ENCODE measurements around the gene PRRG4. TPM values are rescaled to one million over a fixed set of nuclear protein-coding genes. Genes with fewer than 3 reads are reported as not detected.
"Not testable (repeated sequence)": the region's sequence is repeated elsewhere in the genome, so short reads cannot be mapped to it uniquely, and the experiment has no call there.

The PRRG4 gene
- total RNA-seq, 2 donors from 2014 or later, result 1.4 to 2.7 TPM

- Histone ChIP-seq H3K27ac (no peak overlapping the region), H3K9me3 (no peaks in the 10 kb centered on the region), H3K27me3 (no peaks in the 10 kb centered on the region), H3K36me3 (no peaks in the 10 kb centered on the region), H3K4me3 (no peak overlapping the region), H3K4me1 (no peaks in the 10 kb centered on the region)
- TF ChIP-seq CTCF (IDR thresholded peaks at IDR 0.05), result no peak
- no peak for DNase-seq (ENCODE audit: low spot score)
Observed at GRCh38 chr11:32817181-32817851, 12.4 kb upstream of the PRRG4 start.

DNA sequence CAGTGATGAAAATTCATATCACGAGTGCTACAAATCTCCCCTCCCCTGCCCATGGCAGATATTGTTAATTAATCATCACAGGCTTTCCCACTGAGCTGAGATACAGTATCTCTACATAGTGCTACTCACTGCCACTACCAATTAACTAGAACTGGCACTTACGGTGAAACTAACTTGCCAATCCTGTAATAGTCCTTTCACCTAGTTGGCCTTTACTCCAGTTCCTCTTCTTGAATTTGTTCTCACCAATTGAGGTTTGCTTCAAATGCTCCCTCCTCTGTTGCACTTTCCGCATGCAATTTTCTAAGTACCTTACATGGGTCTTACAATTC lies 11.9 kb upstream of the PRRG4 start:
- no peak for DNase-seq (ENCODE audit: low spot score)
- TF ChIP-seq CTCF (IDR thresholded peaks at IDR 0.05), result no peak
- Histone ChIP-seq H3K27me3 (no peaks in the 10 kb centered on the region), H3K36me3 (no peaks in the 10 kb centered on the region), H3K9me3 (no peaks in the 10 kb centered on the region), H3K4me3 (no peak overlapping the region), H3K27ac (no peak overlapping the region), H3K4me1 (no peaks in the 10 kb centered on the region)

- no peak for TF ChIP-seq CTCF (IDR thresholded peaks at IDR 0.05)
- H3K27me3 ChIP-seq, result no peaks in the 10 kb centered on the region
- no peak for DNase-seq (ENCODE audit: low spot score)
- no peaks in the 10 kb centered on the region for H3K36me3 ChIP-seq
- H3K27ac ChIP-seq, result no peak overlapping the region
- no peak overlapping the region for H3K4me3 ChIP-seq
- peaks cover 0 to 5% of the 10 kb centered on the region in 2 donors for H3K9me3 ChIP-seq
- no peaks in the 10 kb centered on the region for H3K4me1 ChIP-seq
Observed at GRCh38 chr11:32819187-32819586, 10.5 kb upstream of the PRRG4 start.

DNA sequence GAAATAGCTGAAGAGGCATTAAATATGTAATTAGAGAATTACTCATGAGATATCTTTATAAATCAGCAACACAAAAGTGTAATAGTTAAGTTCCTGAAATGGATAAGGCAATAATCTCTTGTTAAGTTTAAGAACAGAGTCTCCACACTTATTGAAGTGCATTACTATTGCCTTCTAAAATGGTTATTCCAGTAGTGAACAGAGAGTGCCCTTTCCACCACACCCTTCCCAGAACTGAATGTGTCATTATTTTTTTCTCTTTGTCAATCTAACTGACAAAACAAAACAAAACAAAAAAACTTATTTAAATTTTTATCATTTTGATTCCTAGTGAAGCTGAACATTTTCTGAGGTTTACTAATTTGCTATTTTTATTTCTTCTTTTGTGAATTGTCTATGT lies 9.2 kb upstream of the PRRG4 start:
- no peak for TF ChIP-seq CTCF (IDR thresholded peaks at IDR 0.05)
- H3K27me3 ChIP-seq, result no peaks in the 10 kb centered on the region
- no peak for DNase-seq (ENCODE audit: low spot score)
- no peak overlapping the region for H3K4me3 ChIP-seq
- no peaks in the 10 kb centered on the region for H3K4me1 ChIP-seq
- no peak overlapping the region for H3K27ac ChIP-seq
- H3K9me3 ChIP-seq, result peaks cover 0 to 5% of the 10 kb centered on the region in 2 donors
- H3K36me3 ChIP-seq, result no peaks in the 10 kb centered on the region

DNA sequence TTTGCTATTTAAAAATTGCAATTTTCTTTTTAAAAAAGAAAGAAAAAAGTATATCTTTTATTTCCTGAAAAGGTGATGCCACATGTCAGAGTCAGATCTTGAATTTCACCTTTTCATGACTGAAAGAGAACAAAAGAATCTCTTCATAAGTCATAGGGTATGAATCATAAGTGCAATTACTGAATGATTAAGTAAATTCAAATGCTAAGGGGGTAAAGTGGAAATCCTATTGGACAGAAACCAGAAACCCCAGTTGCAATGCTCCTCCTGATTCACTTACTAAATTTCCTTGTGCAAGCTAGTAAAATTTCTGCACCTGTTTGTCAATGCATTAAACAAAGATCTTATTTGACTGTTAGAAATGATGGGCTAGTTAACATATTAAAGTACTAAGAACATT lies 8.2 kb upstream of the PRRG4 start:
- no peaks in the 10 kb centered on the region for H3K27me3 ChIP-seq
- H3K27ac ChIP-seq, result no peak overlapping the region
- H3K4me1 ChIP-seq, result no peaks in the 10 kb centered on the region
- H3K9me3 ChIP-seq, result peaks cover 0 to 5% of the 10 kb centered on the region in 2 donors
- DNase-seq (ENCODE audit: low spot score), result no peak
- TF ChIP-seq CTCF (IDR thresholded peaks at IDR 0.05), result no peak
- no peaks in the 10 kb centered on the region for H3K36me3 ChIP-seq
- H3K4me3 ChIP-seq, result no peak overlapping the region

- no peaks in the 10 kb centered on the region for H3K36me3 ChIP-seq
- no peaks in the 10 kb centered on the region for H3K27me3 ChIP-seq
- H3K9me3 ChIP-seq, result peaks cover 0 to 5% of the 10 kb centered on the region in 2 donors
- no peak overlapping the region for H3K27ac ChIP-seq
- H3K4me3 ChIP-seq, result no peak overlapping the region
- no peak for DNase-seq (ENCODE audit: low spot score)
- no peaks in the 10 kb centered on the region for H3K4me1 ChIP-seq
- TF ChIP-seq CTCF (IDR thresholded peaks at IDR 0.05), result no peak
Observed at GRCh38 chr11:32821917-32822560, 7.7 kb upstream of the PRRG4 start.

DNA sequence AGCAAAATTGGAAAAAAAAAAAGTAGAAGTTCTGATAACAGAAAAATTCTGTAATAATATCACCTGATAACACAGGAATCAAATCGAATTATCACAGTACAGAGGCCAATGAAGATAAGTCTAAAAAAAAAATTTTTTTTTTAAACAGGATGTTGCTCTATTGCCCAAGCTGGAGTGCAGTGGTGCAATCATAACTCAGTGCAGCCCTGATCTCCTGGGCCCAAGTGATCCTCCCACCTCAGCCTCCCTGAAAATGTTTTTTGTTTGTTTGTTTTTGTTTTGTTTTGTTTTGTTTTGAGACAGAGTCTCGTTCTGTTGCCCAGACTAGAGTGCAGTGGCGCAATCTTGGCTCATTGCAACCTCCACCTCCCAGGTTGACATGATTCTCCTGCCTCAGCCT lies 6.1 kb upstream of the PRRG4 start:
- H3K4me1 ChIP-seq; DNase-seq (ENCODE audit: low spot score); H3K4me3 ChIP-seq: not testable (repeated sequence)

More for the DNA sequence above, 6.1 kb upstream of the PRRG4 start:
- H3K27me3 ChIP-seq, H3K36me3 ChIP-seq, H3K9me3 ChIP-seq, H3K27ac ChIP-seq: not testable (repeated sequence)
